Dermis blood vessel endothelial cell (primary cell): ENCODE data around the gene TSPEAR. TPM values are rescaled to one million over a fixed set of nuclear protein-coding genes. Genes with fewer than 3 reads are reported as not detected.

Experiments used
- DNase-seq: peaks from one replicate; pipeline ENCODE4 v3.0.0; 2010
- total RNA-seq: library from RNA; depleted of rRNA; stranded (reverse); fragments of >200 nt; gene quantifications from 2 replicates; pipeline ENCODE4 v1.2.3, GENCODE V29; 2014

The TSPEAR gene
- total RNA-seq, 1 donor from 2014 or later, result 1.0 TPM

GRCh38 chr21:44456214-44456914, 255.0 kb downstream of the TSPEAR start:
- no peak for DNase-seq

GRCh38 chr21:44455524-44456213, 255.7 kb downstream of the TSPEAR start:
- DNase-seq, result peak; percentile 56

DNA sequence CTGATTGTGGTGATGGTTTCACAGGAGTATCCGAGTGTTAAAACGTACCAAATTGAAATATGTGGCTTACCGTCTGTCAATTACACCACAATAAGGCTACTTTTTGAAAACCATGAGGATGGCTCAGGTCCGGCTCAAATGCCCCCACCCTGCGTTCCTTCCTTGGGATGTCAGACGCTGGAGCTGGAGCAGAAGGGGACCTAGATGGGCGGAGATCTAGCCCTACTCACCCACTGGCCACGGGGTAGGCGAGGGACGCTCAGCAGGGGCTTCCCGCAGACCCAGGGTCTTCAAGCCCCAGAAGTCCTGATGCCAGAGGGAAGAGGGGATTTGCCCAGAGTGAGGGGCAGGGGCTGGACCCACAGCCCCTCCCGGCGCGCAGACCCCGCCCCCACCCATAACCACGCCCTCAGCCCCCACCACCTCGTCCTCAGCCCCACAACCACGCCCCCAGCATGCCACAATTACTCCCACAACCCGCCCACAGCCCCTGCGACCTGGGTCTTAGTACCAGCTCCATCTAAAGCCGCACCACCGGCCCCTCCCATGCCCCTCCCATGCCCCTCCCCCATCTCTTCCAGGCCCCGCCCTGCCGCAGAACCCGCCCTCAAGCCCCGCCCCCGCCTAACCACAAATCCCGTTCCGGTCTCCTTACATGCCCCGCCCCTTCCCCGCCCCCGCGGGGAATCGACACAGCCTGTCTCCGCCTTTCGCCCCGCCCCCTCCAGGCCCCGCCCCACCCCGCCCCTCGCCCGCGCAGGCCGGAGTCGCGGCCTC, 256.4 kb downstream of the TSPEAR start, which contains the start of gene LRRC3:
Gene LRRC3 (plus strand): TSS at position 764 of the 777 bp plus-strand sequence. CDS start 1,135 bp downstream, outside the sequence.
- peak; percentile 88 for DNase-seq

DNA sequence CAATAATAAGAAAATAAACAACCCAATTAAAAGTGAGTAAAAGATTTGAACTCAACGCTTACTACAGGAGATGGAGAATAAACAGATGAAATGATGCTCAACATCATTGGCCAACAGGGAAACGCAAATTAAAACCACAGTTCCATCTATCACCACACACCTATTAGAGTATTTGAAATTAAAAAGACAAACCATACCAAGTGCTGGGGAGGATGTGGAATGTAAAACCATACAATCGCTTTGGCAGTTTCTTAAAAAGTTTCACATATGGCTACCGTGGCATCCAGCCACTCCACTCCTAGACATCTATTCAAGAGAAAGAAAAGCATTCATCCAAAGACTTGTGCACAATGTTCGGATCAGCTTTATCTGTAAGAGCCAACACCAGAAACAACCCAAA, 257.3 kb downstream of the TSPEAR start:
- DNase-seq, result no peak

- no peak for DNase-seq
These were observed 258.3 kb downstream of the TSPEAR start for GRCh38 chr21:44453120-44453519.

DNA sequence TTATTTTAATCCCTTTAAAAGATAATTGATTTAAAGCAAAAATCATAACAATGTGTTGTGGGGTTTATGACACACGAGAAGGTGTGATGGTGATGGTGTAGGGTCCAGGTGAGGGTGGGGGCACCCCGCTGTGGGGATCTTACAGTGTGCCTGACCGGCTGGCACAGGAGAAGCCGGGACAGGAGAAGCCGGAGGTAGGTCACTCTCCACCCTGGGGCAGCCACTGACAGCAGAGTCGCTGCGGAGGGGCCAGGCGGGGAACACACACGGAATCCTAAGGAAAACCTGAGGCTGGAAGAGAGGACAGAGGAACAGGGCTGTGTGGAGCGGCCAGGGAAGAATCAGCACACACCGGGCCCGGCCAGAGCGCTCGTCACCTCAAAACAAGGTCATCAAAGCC, 260.4 kb downstream of the TSPEAR start:
- DNase-seq, result no peak

- DNase-seq, result no peak
These were observed 261.0 kb downstream of the TSPEAR start for GRCh38 chr21:44450402-44450801.

- DNase-seq, result no peak
These were observed 261.7 kb downstream of the TSPEAR start for GRCh38 chr21:44449473-44450363.

DNA sequence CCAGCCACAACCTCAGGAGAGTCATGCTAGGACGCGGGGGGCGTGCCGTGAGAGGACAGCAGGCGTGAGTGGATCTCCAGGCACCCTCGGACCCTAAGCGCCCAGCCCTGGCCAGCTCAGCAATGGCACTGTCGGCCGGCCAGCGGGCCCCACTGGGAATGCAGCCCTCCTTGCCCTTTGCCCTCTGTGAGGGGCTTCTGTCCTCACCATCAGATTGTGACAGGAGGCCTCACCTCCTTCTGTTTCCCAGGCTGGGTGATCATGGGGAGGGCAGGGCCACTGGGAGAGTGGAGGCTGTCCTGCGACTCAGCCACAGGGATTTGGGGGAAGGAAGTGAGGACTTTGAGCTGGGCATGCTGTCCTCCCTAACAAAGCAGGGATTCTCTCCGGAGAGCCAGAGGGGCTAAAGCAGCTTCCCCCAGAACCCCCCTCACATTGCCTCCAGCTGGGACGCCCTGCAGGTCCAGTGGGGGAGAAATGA, 262.7 kb downstream of the TSPEAR start:
- DNase-seq, result no peak

Other genes with a start within 250 kb of the TSPEAR start
- not detected in 2 replicates for gene KRTAP10-1, start 171.4 kb downstream of the TSPEAR start, total RNA-seq
- not detected in 2 replicates for gene KRTAP10-2, start 160.1 kb downstream of the TSPEAR start, total RNA-seq
- not detected in 2 replicates for gene KRTAP10-3, start 152.8 kb downstream of the TSPEAR start, total RNA-seq
- not detected in 2 replicates for gene KRTAP10-4, start 137.8 kb downstream of the TSPEAR start, total RNA-seq
- not detected in 2 replicates for gene KRTAP10-5, start 131.0 kb downstream of the TSPEAR start, total RNA-seq
- not detected in 2 replicates for gene KRTAP10-6, start 119.1 kb downstream of the TSPEAR start, total RNA-seq
- gene KRTAP10-7, start 111.0 kb downstream of the TSPEAR start, total RNA-seq, result not detected in 2 replicates
- gene KRTAP10-8, start 99.5 kb downstream of the TSPEAR start, total RNA-seq, result not detected in 2 replicates
- gene KRTAP10-9, start 84.5 kb downstream of the TSPEAR start, total RNA-seq, result not detected in 2 replicates
- not detected in 2 replicates for gene KRTAP10-10, start 74.2 kb downstream of the TSPEAR start, total RNA-seq
- gene KRTAP10-11, start 65.2 kb downstream of the TSPEAR start, total RNA-seq, result not detected in 2 replicates
- not detected in 2 replicates for gene KRTAP12-4, start 56.9 kb downstream of the TSPEAR start, total RNA-seq
- not detected in 2 replicates for gene KRTAP12-3, start 53.6 kb downstream of the TSPEAR start, total RNA-seq
- gene KRTAP12-2, start 44.6 kb downstream of the TSPEAR start, total RNA-seq, result not detected in 2 replicates
- not detected in 2 replicates for gene KRTAP12-1, start 29.4 kb downstream of the TSPEAR start, total RNA-seq
- gene KRTAP10-12, start 14.4 kb downstream of the TSPEAR start, total RNA-seq, result not detected in 2 replicates
- 74.1 and 85.3 TPM in 2 replicates for gene UBE2G2, start 90.2 kb upstream of the TSPEAR start, total RNA-seq
- 75.2 and 107 TPM in 2 replicates for gene SUMO3, start 106.5 kb upstream of the TSPEAR start, total RNA-seq
- 505 and 528 TPM in 2 replicates for gene PTTG1IP, start 162.1 kb upstream of the TSPEAR start, total RNA-seq
- 0.05 and 0.34 TPM in 2 replicates for gene ITGB2, start 209.3 kb upstream of the TSPEAR start, total RNA-seq
- gene SLX9, start 228.5 kb upstream of the TSPEAR start, total RNA-seq, result 24.8 and 32.7 TPM in 2 replicates